Measurements from ENCODE around the gene TWF2.

Gene TWF2

GRCh38 chr3:52181543-52181942, 57.4 kb downstream of the TWF2 start:
- DNase-seq (ENCODE audit: low spot score), result no peak

Data from HuH-7 (cell line).